HG03060 (cell line): Measurements from ENCODE around the gene DOCK1.

Source experiments
- ATAC-seq: cut with Tn5 transposase; IDR thresholded peaks from one replicate; pipeline ENCODE4 v1.9.1; 2021; ENCODE audit warnings: low read depth, moderate number of reproducible peaks; ENCODE audit not compliant: unreplicated experiment

The DOCK1 gene

GRCh38 chr10:127122831-127123230 lies 217.6 kb downstream of the DOCK1 start:
- no peak for ATAC-seq

- no peak for ATAC-seq
Observed at GRCh38 chr10:127123626-127124025, 218.4 kb downstream of the DOCK1 start.

GRCh38 chr10:127125331-127125730 lies 220.1 kb downstream of the DOCK1 start:
- no peak for ATAC-seq

GRCh38 chr10:127127822-127128221 lies 222.6 kb downstream of the DOCK1 start:
- no peak for ATAC-seq

- ATAC-seq, result no peak
Observed at GRCh38 chr10:127129104-127129503, 223.9 kb downstream of the DOCK1 start.

GRCh38 chr10:127132451-127132850 lies 227.2 kb downstream of the DOCK1 start:
- no peak for ATAC-seq

- no peak for ATAC-seq
Observed at GRCh38 chr10:127133225-127133624, 228.0 kb downstream of the DOCK1 start.

- no peak for ATAC-seq
Observed at GRCh38 chr10:127133672-127134500, 228.7 kb downstream of the DOCK1 start.

- no peak for ATAC-seq
Observed at GRCh38 chr10:127135844-127136577, 230.8 kb downstream of the DOCK1 start.

GRCh38 chr10:127137391-127137790 lies 232.2 kb downstream of the DOCK1 start:
- ATAC-seq, result no peak

- no peak for ATAC-seq
Observed at GRCh38 chr10:127142136-127142535, 236.9 kb downstream of the DOCK1 start.

GRCh38 chr10:127142856-127143255 lies 237.6 kb downstream of the DOCK1 start:
- ATAC-seq, result no peak

- ATAC-seq, result no peak
Observed at GRCh38 chr10:127145173-127145572, 239.9 kb downstream of the DOCK1 start.

GRCh38 chr10:127146661-127147060 lies 241.4 kb downstream of the DOCK1 start:
- no peak for ATAC-seq

- ATAC-seq, result no peak
Observed at GRCh38 chr10:127148066-127148932, 243.1 kb downstream of the DOCK1 start.

GRCh38 chr10:127148933-127149220 lies 243.6 kb downstream of the DOCK1 start:
- ATAC-seq, result no peak

- no peak for ATAC-seq
Observed at GRCh38 chr10:127149501-127150081, 244.4 kb downstream of the DOCK1 start.

GRCh38 chr10:127150136-127150535 lies 244.9 kb downstream of the DOCK1 start:
- no peak for ATAC-seq

- ATAC-seq, result no peak
Observed at GRCh38 chr10:127151541-127151940, 246.3 kb downstream of the DOCK1 start.

GRCh38 chr10:127151981-127152699 lies 246.9 kb downstream of the DOCK1 start:
- ATAC-seq, result no peak
